GM19239 (cell line): ENCODE data around the gene RPS28.
"Not testable (repeated sequence)": the region's sequence is repeated elsewhere in the genome, so short reads cannot be mapped to it uniquely, and the experiment has no call there.

ENCODE experiments used
- DNase-seq: peaks from one replicate; pipeline ENCODE4 v3.0.0; 2011; ENCODE audit warnings: low spot score; ENCODE audit not compliant: insufficient read length
- FAIRE-seq: peaks from 2 replicates; lab custom pipeline; 2011; peaks lifted over from hg19 to GRCh38; lab: Jason Lieb, UNC

RPS28 gene

GRCh38 chr19:8340341-8341096 lies 19.2 kb downstream of the RPS28 start:
- FAIRE-seq (no peak), DNase-seq (no peak)

- DNase-seq, FAIRE-seq: not testable (repeated sequence)
Measured at GRCh38 chr19:8341504-8341903, 20.2 kb downstream of the RPS28 start.

- DNase-seq (no peak), FAIRE-seq (no peak)
Measured at GRCh38 chr19:8342316-8342683, 21.0 kb downstream of the RPS28 start.

GRCh38 chr19:8342684-8343482 lies 21.6 kb downstream of the RPS28 start, which contains the start of gene KANK3:
TSS of gene KANK3 (minus strand) at chr19:8343262. CDS start at chr19:8337828, 5,434 bp downstream.
- DNase-seq (peak; percentile 97), FAIRE-seq (peak; percentile 76)

- no peak for DNase-seq
- no peak for FAIRE-seq
Measured at GRCh38 chr19:8343483-8343844, 22.2 kb downstream of the RPS28 start.

- FAIRE-seq, result not testable (repeated sequence)
Measured at GRCh38 chr19:8349629-8350372, 28.5 kb downstream of the RPS28 start.

GRCh38 chr19:8352134-8352827 lies 31.0 kb downstream of the RPS28 start:
- DNase-seq (no peak), FAIRE-seq (no peak)

More at GRCh38 chr19:8349629-8350372, 28.5 kb downstream of the RPS28 start:
- DNase-seq, result not testable (repeated sequence)

GRCh38 chr19:8352845-8353244 lies 31.5 kb downstream of the RPS28 start:
- FAIRE-seq, DNase-seq: not testable (repeated sequence)

- no peak for DNase-seq
Measured at GRCh38 chr19:8355631-8356402, 34.5 kb downstream of the RPS28 start.

GRCh38 chr19:8357007-8357521 lies 35.8 kb downstream of the RPS28 start:
- FAIRE-seq (no peak), DNase-seq (no peak)

More at GRCh38 chr19:8355631-8356402, 34.5 kb downstream of the RPS28 start:
- FAIRE-seq, result no peak

- no peak for FAIRE-seq
Measured at GRCh38 chr19:8358948-8359347, 37.7 kb downstream of the RPS28 start.

GRCh38 chr19:8360196-8360595 lies 38.9 kb downstream of the RPS28 start:
- no peak for FAIRE-seq
- no peak for DNase-seq

More at GRCh38 chr19:8358948-8359347, 37.7 kb downstream of the RPS28 start:
- DNase-seq, result no peak

- DNase-seq, result no peak
- no peak for FAIRE-seq
Measured at GRCh38 chr19:8361921-8362793, 40.9 kb downstream of the RPS28 start.

- FAIRE-seq, result no peak
- DNase-seq, result no peak
Measured at GRCh38 chr19:8363803-8364771, 42.8 kb downstream of the RPS28 start, which contains the start of gene ANGPTL4. TSS of gene ANGPTL4 (plus strand) at chr19:8364155. CDS start at chr19:8364322, 167 bp downstream.

GRCh38 chr19:8366121-8366581 lies 44.9 kb downstream of the RPS28 start:
- DNase-seq, result no peak
- no peak for FAIRE-seq

GRCh38 chr19:8366961-8367326 lies 45.6 kb downstream of the RPS28 start:
- FAIRE-seq (no peak), DNase-seq (no peak)
